ENCODE results near the gene MIOX. TPM values are rescaled to one million over a fixed set of nuclear protein-coding genes. Genes with fewer than 3 reads are reported as not detected.

Gene MIOX
- total RNA-seq, 1 experiment from 2014 or later = 0.39 TPM

DNA sequence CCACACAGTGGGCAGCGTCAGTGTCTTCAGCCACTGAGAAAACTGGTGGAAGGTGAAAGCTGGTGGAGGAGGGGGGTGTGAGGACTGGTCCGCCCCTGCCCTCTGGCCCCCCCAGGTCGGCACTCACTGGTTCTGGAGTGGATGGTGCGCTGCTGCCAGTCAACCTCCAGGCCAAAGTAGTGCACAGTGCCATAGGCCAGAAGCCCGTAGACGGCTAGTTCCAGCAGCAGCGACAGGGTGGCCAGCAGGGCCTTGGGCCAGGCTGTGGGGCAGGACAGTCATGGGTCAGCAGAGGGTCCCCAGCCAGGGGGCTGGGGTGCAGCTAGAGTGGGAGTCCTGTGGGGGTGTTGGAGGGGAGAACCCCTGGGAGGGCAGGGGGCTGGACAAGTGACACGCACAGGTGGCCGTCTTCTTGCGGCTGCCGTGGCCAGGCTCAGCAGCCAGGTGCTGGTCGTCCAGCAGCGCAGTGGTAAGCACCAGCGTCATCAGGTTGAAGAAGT, 18.7 kb downstream of the MIOX start:
- H3K9me3 ChIP-seq (ENCODE audit: control insufficient read depth in 1 of 2, insufficient read depth in 1 of 2, low read depth in 1 of 2, low read length in 2 of 2) = no peaks in the 10 kb centered on the region
- intact Hi-C loops (cut with micrococcal nuclease) = no loop called here
- H3K4me3 ChIP-seq (replicated peaks in 1 of 2; ENCODE audit: low read depth in 1 of 2, low read length in 2 of 2) = no peak overlapping the region
- no peaks in the 10 kb centered on the region for H4K20me1 ChIP-seq (ENCODE audit: insufficient read depth)
- H2AFZ ChIP-seq (ENCODE audit: low read depth, low read length, poor library complexity, severe bottlenecking) = no peak overlapping the region
- ChIA-PET RAD21 (ENCODE audit: low non-redundant PET in 1 of 2, low total read pairs in 2 of 2, uncharacterized antibody in 2 of 2, unreplicated experiment in 2 of 2) (no interaction called here), POLR2A (no interaction called here), CTCF (no interaction called here)
- H3K36me3 ChIP-seq (ENCODE audit: control insufficient read depth in 1 of 2, insufficient read depth in 2 of 2, low read length in 2 of 2) = peaks cover 0 to 8% of the 10 kb centered on the region in 2 experiments; a peak in 1 of 4 replicates
- no peak overlapping the region for H3K9ac ChIP-seq (ENCODE audit: low read length)
- no TSS peak for BruUV-seq (replicated peaks)
- peaks cover 40% of the 10 kb centered on the region for H3K79me2 ChIP-seq (ENCODE audit: insufficient read depth, low read length)
- no peak overlapping the region for H3K4me2 ChIP-seq (ENCODE audit: low read length)
- H3K27ac ChIP-seq (ENCODE audit: low read depth, low read length) = peak overlapping the region; percentile 18; the same call in 1 of the 2 replicates
- no peak for ATAC-seq
- H3K27me3 ChIP-seq (ENCODE audit: insufficient read depth, low read length) = no peaks in the 10 kb centered on the region
- H3K4me1 ChIP-seq (ENCODE audit: control insufficient read depth in 1 of 2, insufficient read depth in 2 of 2, low read length in 2 of 2) = peaks cover 10 to 17% of the 10 kb centered on the region in 2 experiments
- TF ChIP-seq ZNF274 (IDR thresholded peaks at IDR 0.05; ENCODE audit: low read depth, low read length) = no peak
- no peak for TF ChIP-seq RAD21 (IDR thresholded peaks at IDR 0.05; ENCODE audit: low read depth)
- no peak for TF ChIP-seq SRF (IDR thresholded peaks at IDR 0.05; ENCODE audit: low read depth)
- TF ChIP-seq, protein P1, sequence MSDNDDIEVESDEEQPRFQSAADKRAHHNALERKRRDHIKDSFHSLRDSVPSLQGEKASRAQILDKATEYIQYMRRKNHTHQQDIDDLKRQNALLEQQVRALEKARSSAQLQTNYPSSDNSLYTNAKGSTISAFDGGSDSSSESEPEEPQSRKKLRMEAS (IDR thresholded peaks at IDR 0.05) = no peak
- TF ChIP-seq, protein P2, sequence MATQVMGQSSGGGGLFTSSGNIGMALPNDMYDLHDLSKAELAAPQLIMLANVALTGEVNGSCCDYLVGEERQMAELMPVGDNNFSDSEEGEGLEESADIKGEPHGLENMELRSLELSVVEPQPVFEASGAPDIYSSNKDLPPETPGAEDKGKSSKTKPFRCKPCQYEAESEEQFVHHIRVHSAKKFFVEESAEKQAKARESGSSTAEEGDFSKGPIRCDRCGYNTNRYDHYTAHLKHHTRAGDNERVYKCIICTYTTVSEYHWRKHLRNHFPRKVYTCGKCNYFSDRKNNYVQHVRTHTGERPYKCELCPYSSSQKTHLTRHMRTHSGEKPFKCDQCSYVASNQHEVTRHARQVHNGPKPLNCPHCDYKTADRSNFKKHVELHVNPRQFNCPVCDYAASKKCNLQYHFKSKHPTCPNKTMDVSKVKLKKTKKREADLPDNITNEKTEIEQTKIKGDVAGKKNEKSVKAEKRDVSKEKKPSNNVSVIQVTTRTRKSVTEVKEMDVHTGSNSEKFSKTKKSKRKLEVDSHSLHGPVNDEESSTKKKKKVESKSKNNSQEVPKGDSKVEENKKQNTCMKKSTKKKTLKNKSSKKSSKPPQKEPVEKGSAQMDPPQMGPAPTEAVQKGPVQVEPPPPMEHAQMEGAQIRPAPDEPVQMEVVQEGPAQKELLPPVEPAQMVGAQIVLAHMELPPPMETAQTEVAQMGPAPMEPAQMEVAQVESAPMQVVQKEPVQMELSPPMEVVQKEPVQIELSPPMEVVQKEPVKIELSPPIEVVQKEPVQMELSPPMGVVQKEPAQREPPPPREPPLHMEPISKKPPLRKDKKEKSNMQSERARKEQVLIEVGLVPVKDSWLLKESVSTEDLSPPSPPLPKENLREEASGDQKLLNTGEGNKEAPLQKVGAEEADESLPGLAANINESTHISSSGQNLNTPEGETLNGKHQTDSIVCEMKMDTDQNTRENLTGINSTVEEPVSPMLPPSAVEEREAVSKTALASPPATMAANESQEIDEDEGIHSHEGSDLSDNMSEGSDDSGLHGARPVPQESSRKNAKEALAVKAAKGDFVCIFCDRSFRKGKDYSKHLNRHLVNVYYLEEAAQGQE (IDR thresholded peaks at IDR 0.05; ENCODE audit: low read depth) = no peak
- no peak for TF ChIP-seq SIN3A (IDR thresholded peaks at IDR 0.05; ENCODE audit: low read depth)
- no peak for TF ChIP-seq FOSL1 (IDR thresholded peaks at IDR 0.05; ENCODE audit: low read depth)
- TF ChIP-seq ZFX (IDR thresholded peaks at IDR 0.05) = no peak
- no peak for TF ChIP-seq POLR2A (IDR thresholded peaks at IDR 0.05; ENCODE audit: borderline replicate concordance, extremely low read depth, insufficient read depth, insufficient read length)
- TF ChIP-seq YY1 (IDR thresholded peaks at IDR 0.05; ENCODE audit: extremely low read depth, insufficient replicate concordance, low read depth, low read length) = no peak
- no peak for TF ChIP-seq ELF1 (IDR thresholded peaks at IDR 0.05; ENCODE audit: borderline replicate concordance, low read depth)
- TF ChIP-seq POLR2AphosphoS5 (IDR thresholded peaks at IDR 0.05; ENCODE audit: low read depth, low read length) = no peak
- TF ChIP-seq, protein P3, sequence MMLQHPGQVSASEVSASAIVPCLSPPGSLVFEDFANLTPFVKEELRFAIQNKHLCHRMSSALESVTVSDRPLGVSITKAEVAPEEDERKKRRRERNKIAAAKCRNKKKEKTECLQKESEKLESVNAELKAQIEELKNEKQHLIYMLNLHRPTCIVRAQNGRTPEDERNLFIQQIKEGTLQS (IDR thresholded peaks at IDR 0.05) = no peak
- TF ChIP-seq JUND (IDR thresholded peaks at IDR 0.05) = no peak
- TF ChIP-seq, protein P4, sequence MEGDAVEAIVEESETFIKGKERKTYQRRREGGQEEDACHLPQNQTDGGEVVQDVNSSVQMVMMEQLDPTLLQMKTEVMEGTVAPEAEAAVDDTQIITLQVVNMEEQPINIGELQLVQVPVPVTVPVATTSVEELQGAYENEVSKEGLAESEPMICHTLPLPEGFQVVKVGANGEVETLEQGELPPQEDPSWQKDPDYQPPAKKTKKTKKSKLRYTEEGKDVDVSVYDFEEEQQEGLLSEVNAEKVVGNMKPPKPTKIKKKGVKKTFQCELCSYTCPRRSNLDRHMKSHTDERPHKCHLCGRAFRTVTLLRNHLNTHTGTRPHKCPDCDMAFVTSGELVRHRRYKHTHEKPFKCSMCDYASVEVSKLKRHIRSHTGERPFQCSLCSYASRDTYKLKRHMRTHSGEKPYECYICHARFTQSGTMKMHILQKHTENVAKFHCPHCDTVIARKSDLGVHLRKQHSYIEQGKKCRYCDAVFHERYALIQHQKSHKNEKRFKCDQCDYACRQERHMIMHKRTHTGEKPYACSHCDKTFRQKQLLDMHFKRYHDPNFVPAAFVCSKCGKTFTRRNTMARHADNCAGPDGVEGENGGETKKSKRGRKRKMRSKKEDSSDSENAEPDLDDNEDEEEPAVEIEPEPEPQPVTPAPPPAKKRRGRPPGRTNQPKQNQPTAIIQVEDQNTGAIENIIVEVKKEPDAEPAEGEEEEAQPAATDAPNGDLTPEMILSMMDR (IDR thresholded peaks at IDR 0.05 in 2 of 3, conservative IDR thresholded peaks at IDR 0.05 in 1 of 3; ENCODE audit: borderline replicate concordance in 1 of 3, insufficient read depth in 1 of 3, low read depth in 2 of 3, low read length in 2 of 3) = no peak
- H3K9me2 ChIP-seq (ENCODE audit: insufficient read depth) = no peaks in the 10 kb centered on the region
- DNase-seq (ENCODE audit: low read depth, low spot score) = no peak
